SJSA1 (cell line): Measurements from ENCODE around the gene FAM3B. TPM values are rescaled to one million over a fixed set of nuclear protein-coding genes. Genes with fewer than 3 reads are reported as not detected.
"Not testable (repeated sequence)": the region's sequence is repeated elsewhere in the genome, so short reads cannot be mapped to it uniquely, and the experiment has no call there.

ENCODE experiments used
- DNase-seq, 2 experiments: peaks; one replicate each; pipeline ENCODE4 v3.0.0-alpha.2; 2015 to 2020; ENCODE audit warnings: low spot score in 2 of 2, low read depth in 1 of 2
- H3K27ac ChIP-seq: fragments of 250-450 bp; sonication (Bioruptor Pico); 2 replicates; pipeline ENCODE4 v1.5.1; 2020; ENCODE audit warnings: mild to moderate bottlenecking, moderate library complexity
- H3K27me3 ChIP-seq: fragments of 250-450 bp; sonication (Bioruptor Pico); replicated peaks from 2 replicates; pipeline ENCODE4 v1.5.1; 2020; ENCODE audit warnings: mild to moderate bottlenecking, moderate library complexity
- H3K36me3 ChIP-seq: fragments of 250-450 bp; sonication (Bioruptor Pico); 2 replicates; pipeline ENCODE4 v1.5.1; 2020; ENCODE audit warnings: mild to moderate bottlenecking
- H3K4me1 ChIP-seq: fragments of 250-450 bp; sonication (Bioruptor Pico); replicated peaks from 2 replicates; pipeline ENCODE4 v1.6.1; 2021; ENCODE audit warnings: mild to moderate bottlenecking
- H3K4me3 ChIP-seq: fragments of 250-450 bp; sonication (Bioruptor Pico); 2 replicates; pipeline ENCODE4 v1.5.1; 2020; ENCODE audit warnings: mild to moderate bottlenecking
- H3K9me3 ChIP-seq: fragments of 250-450 bp; sonication (Bioruptor Pico); replicated peaks from 2 replicates; pipeline ENCODE4 v1.5.1; 2020; ENCODE audit warnings: mild to moderate bottlenecking
- total RNA-seq: library from RNA; depleted of rRNA; stranded (reverse); fragments of >200 nt; shearing (Covaris generic); gene quantifications from 2 replicates; pipeline ENCODE4 v1.2.3, GENCODE V29; 2014

The FAM3B gene
- total RNA-seq, 1 experiment from 2014 or later: not detected

- Histone ChIP-seq H3K9me3 (no peaks in the 10 kb centered on the region), H3K27ac (no peak overlapping the region), H3K4me1 (no peaks in the 10 kb centered on the region), H3K27me3 (peaks cover 16% of the 10 kb centered on the region; the same call in 1 of the 2 replicates), H3K36me3 (no peaks in the 10 kb centered on the region), H3K4me3 (no peak overlapping the region)
- no peak for DNase-seq
Measured at GRCh38 chr21:41349126-41349525, 32.5 kb downstream of the FAM3B start.

GRCh38 chr21:41349619-41350390 lies 33.2 kb downstream of the FAM3B start:
- H3K27ac ChIP-seq: no peak overlapping the region
- peaks cover 18% of the 10 kb centered on the region; the same call in 1 of the 2 replicates for H3K27me3 ChIP-seq
- DNase-seq: no peak
- no peaks in the 10 kb centered on the region for H3K4me1 ChIP-seq
- no peaks in the 10 kb centered on the region for H3K9me3 ChIP-seq
- no peak overlapping the region for H3K4me3 ChIP-seq
- no peaks in the 10 kb centered on the region for H3K36me3 ChIP-seq

GRCh38 chr21:41350436-41351155 lies 34.0 kb downstream of the FAM3B start:
- H3K4me1 ChIP-seq: no peaks in the 10 kb centered on the region
- no peak overlapping the region for H3K4me3 ChIP-seq
- peaks cover 18% of the 10 kb centered on the region; the same call in 1 of the 2 replicates for H3K27me3 ChIP-seq
- no peaks in the 10 kb centered on the region for H3K36me3 ChIP-seq
- H3K9me3 ChIP-seq: no peaks in the 10 kb centered on the region
- no peak overlapping the region for H3K27ac ChIP-seq
- no peak for DNase-seq

GRCh38 chr21:41357546-41357945 lies 40.9 kb downstream of the FAM3B start:
- Histone ChIP-seq H3K9me3 (no peaks in the 10 kb centered on the region), H3K27me3 (peaks cover 11% of the 10 kb centered on the region; the same call in 1 of the 2 replicates), H3K4me3 (no peak overlapping the region), H3K27ac (no peak overlapping the region), H3K4me1 (peaks cover 6% of the 10 kb centered on the region; the same call in 1 of the 2 replicates), H3K36me3 (no peaks in the 10 kb centered on the region)
- DNase-seq: no peak

- Histone ChIP-seq H3K27ac (no peak overlapping the region), H3K36me3 (no peaks in the 10 kb centered on the region), H3K9me3 (no peaks in the 10 kb centered on the region), H3K27me3 (0 out of 2 replicates have a peak, but pooled peaks cover 11% of the 10 kb centered on the region), H3K4me3 (no peak overlapping the region), H3K4me1 (peaks cover 6% of the 10 kb centered on the region; the same call in 1 of the 2 replicates)
- DNase-seq: no peak
Measured at GRCh38 chr21:41358193-41359166, 41.9 kb downstream of the FAM3B start.

GRCh38 chr21:41359286-41359685 lies 42.7 kb downstream of the FAM3B start:
- Histone ChIP-seq H3K4me1 (peaks cover 6% of the 10 kb centered on the region; the same call in 1 of the 2 replicates), H3K4me3 (no peak overlapping the region), H3K36me3 (no peaks in the 10 kb centered on the region), H3K27ac (no peak overlapping the region), H3K9me3 (no peaks in the 10 kb centered on the region), H3K27me3 (0 out of 2 replicates have a peak, but pooled peaks cover 3% of the 10 kb centered on the region)
- peak in 1 of 2 experiments; percentile 31 for DNase-seq

GRCh38 chr21:41359754-41360071 lies 43.1 kb downstream of the FAM3B start:
- not testable (repeated sequence) for H3K27me3 ChIP-seq, DNase-seq, H3K9me3 ChIP-seq, H3K4me3 ChIP-seq, H3K27ac ChIP-seq, H3K36me3 ChIP-seq, H3K4me1 ChIP-seq

- Histone ChIP-seq H3K27me3 (0 out of 2 replicates have a peak, but pooled peaks cover 2% of the 10 kb centered on the region), H3K9me3 (no peaks in the 10 kb centered on the region), H3K36me3 (no peaks in the 10 kb centered on the region), H3K4me3 (no peak overlapping the region), H3K4me1 (peaks cover 6% of the 10 kb centered on the region; the same call in 1 of the 2 replicates), H3K27ac (no peak overlapping the region)
- DNase-seq: no peak
Measured at GRCh38 chr21:41360072-41360821, 43.6 kb downstream of the FAM3B start.

- H3K4me3 ChIP-seq: no peak overlapping the region
- DNase-seq: no peak
- H3K27ac ChIP-seq: no peak overlapping the region
Measured at GRCh38 chr21:41361053-41361785, 44.6 kb downstream of the FAM3B start.

GRCh38 chr21:41361786-41362604 lies 45.4 kb downstream of the FAM3B start, which contains the start of gene MX2:
Gene MX2 (plus strand): TSS chr21:41362027. CDS start chr21:41376907, 14,880 bp downstream.
- Histone ChIP-seq H3K36me3 (no peaks in the 10 kb centered on the region), H3K9me3 (no peaks in the 10 kb centered on the region), H3K4me1 (peaks cover 6% of the 10 kb centered on the region; the same call in 1 of the 2 replicates), H3K27ac (no peak within 1 kb of the TSS), H3K4me3 (no peak within 1 kb of the TSS), H3K27me3 (0 out of 2 replicates have a peak, but pooled peaks cover under 1% of the 10 kb centered on the region)
- peak in 1 of 2 experiments; percentile 38 for DNase-seq

More at GRCh38 chr21:41361053-41361785, 44.6 kb downstream of the FAM3B start:
- 0 out of 2 replicates have a peak, but pooled peaks cover 2% of the 10 kb centered on the region for H3K27me3 ChIP-seq
- peaks cover 6% of the 10 kb centered on the region; the same call in 1 of the 2 replicates for H3K4me1 ChIP-seq
- no peaks in the 10 kb centered on the region for H3K36me3 ChIP-seq
- no peaks in the 10 kb centered on the region for H3K9me3 ChIP-seq

- Histone ChIP-seq H3K27ac (no peak overlapping the region), H3K36me3 (no peaks in the 10 kb centered on the region), H3K4me1 (peaks cover 6% of the 10 kb centered on the region; the same call in 1 of the 2 replicates), H3K9me3 (no peaks in the 10 kb centered on the region), H3K27me3 (0 out of 2 replicates have a peak, but pooled peaks cover 2% of the 10 kb centered on the region), H3K4me3 (no peak overlapping the region)
- no peak for DNase-seq
Measured at GRCh38 chr21:41362605-41363369, 46.2 kb downstream of the FAM3B start.
